LNCAP (cell line): ENCODE data around the gene SLC25A45.

ENCODE experiments used
- CTCF ChIP-seq: fragments of 450-650 bp; IDR thresholded peaks from 2 replicates; pipeline ENCODE4 v1.5.1; 2017; ENCODE audit warnings: mild to moderate bottlenecking

Gene SLC25A45

GRCh38 chr11:65418681-65419459 lies 36.4 kb upstream of the SLC25A45 start:
- TF ChIP-seq CTCF: no peak

GRCh38 chr11:65418431-65418680 lies 35.9 kb upstream of the SLC25A45 start:
- no peak for TF ChIP-seq CTCF

- TF ChIP-seq CTCF: no peak
Measured at GRCh38 chr11:65417702-65418430, 35.4 kb upstream of the SLC25A45 start.

GRCh38 chr11:65416841-65417701 lies 34.6 kb upstream of the SLC25A45 start:
- no peak for TF ChIP-seq CTCF

GRCh38 chr11:65416341-65416824 lies 33.9 kb upstream of the SLC25A45 start:
- TF ChIP-seq CTCF: peak; percentile 92

- TF ChIP-seq CTCF: no peak
Measured at GRCh38 chr11:65415499-65416340, 33.3 kb upstream of the SLC25A45 start.
